Epithelial cell of prostate (primary cell): ENCODE data around the gene PCDHB6.
"Not testable (repeated sequence)": the region's sequence is repeated elsewhere in the genome, so short reads cannot be mapped to it uniquely, and the experiment has no call there.

Source experiments
- DNase-seq: peaks from one replicate; pipeline ENCODE4 v3.0.0-alpha.2; 2011; ENCODE audit warnings: low read depth, low spot score
- H3K27ac ChIP-seq: fragments of 450-650 bp; 2 replicates; pipeline ENCODE4 v1.5.1; 2017; ENCODE audit warnings: mild to moderate bottlenecking

Gene PCDHB6

GRCh38 chr5:141157356-141157755 is 7.5 kb downstream of the PCDHB6 start:
- DNase-seq = not testable (repeated sequence)

DNA sequence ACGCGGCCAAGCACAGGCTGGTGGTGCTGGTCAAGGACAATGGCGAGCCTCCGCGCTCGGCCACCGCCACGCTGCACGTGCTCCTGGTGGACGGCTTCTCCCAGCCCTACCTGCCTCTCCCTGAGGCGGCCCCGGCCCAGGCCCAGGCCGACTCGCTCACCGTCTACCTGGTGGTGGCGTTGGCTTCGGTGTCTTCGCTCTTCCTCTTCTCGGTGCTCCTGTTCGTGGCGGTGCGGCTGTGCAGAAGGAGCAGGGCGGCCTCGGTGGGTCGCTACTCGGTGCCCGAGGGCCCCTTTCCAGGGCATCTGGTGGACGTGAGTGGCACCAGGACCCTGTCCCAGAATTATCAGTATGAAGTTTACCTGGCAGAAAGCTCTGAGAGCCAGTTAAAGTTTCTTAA is 8.0 kb downstream of the PCDHB6 start:
- not testable (repeated sequence) for DNase-seq, H3K27ac ChIP-seq

More at GRCh38 chr5:141157356-141157755, 7.5 kb downstream of the PCDHB6 start:
- not testable (repeated sequence) for H3K27ac ChIP-seq

DNA sequence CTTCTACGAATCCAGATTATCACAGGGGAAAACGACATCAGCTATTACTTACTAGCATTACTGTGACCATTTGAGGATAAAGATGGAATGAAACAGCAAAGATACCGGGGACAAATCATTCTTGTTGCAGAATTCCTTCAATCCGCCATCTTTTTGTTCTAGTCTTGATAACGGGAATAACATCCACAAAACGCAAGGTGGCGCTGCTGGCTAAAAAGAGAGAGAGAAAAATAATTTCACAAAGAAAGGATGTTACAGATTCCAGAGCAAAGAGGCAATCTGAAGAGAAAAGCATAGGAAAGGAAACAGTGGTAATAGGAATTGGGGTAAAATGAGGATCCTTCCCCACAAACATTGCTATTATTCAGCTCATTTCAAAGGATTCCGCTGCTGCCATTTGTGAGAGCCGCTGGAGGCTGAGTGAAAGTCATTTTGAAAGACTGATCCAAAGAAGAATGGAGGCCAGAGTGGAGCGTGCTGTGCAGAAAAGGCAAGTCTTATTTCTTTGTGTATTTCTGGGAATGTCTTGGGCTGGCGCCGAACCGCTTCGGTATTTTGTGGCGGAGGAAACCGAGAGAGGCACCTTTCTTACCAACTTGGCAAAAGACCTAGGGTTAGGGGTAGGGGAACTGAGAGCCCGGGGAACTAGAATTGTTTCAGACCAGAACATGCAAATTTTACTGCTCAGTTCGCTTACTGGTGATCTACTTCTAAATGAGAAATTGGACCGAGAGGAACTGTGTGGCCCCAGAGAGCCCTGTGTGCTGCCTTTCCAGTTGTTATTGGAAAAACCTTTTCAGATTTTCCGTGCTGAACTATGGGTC is 22.7 kb downstream of the PCDHB6 start, which contains the start of gene PCDHB7:
PCDHB7 (plus strand) TSS at position 264 of the 824 bp plus-strand sequence; CDS start at position 456, 192 bp downstream.
- no peak within 1 kb of the TSS for H3K27ac ChIP-seq
- DNase-seq = no peak

GRCh38 chr5:141174291-141175104 is 24.6 kb downstream of the PCDHB6 start:
- H3K27ac ChIP-seq, DNase-seq: not testable (repeated sequence)

DNA sequence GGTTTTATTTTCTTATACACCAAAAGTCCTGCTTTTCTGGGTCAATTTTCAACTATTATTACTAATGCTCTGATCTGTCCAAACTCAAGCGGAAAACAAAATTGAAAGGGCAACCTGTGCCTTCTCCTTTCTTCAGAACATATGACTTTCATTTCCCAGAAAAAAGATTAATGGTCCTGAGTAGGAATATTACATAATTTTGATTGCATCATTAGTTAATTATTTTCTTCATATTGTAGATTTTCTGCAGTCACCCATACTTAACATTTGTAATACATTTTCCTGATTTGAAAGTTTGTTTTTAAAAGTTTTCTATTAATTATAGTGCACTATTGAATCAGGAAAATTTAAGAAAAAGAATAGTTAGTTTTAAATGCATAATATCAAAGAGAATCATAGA is 26.1 kb downstream of the PCDHB6 start:
- no peak overlapping the region for H3K27ac ChIP-seq
- DNase-seq = no peak

DNA sequence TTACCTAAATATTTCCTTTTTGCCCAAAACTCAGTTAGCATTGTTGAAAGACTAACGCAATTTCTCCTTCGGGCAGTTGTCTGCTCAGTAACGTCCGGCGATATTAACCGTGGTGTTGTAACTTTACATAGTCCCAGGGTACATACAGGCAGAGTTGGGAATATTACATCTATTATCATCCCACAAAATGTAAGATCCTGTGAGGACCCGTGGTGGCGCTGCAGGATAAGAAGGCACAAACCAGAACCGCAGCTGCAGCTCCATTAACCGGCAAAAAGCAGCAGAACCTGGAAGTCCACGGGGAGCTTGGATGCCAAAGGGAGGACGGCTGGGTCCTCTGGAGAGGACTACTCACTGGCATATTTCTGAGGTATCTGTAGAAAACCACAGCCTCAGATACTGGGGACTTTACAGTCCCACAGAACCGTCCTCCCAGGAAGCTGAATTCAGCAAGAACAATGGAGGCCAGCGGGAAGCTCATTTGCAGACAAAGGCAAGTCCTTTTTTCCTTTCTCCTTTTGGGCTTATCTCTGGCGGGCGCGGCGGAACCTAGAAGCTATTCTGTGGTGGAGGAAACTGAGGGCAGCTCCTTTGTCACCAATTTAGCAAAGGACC is 27.8 kb downstream of the PCDHB6 start, which contains the start of gene PCDHB8:
PCDHB8 (plus strand) TSS at position 214 of the 615 bp plus-strand sequence; CDS start at position 459, 245 bp downstream.
- DNase-seq, H3K27ac ChIP-seq: not testable (repeated sequence)

- H3K27ac ChIP-seq, DNase-seq: not testable (repeated sequence)
Observed at GRCh38 chr5:141179371-141179770, 29.5 kb downstream of the PCDHB6 start.

- not testable (repeated sequence) for H3K27ac ChIP-seq, DNase-seq
Observed at GRCh38 chr5:141179876-141180275, 30.0 kb downstream of the PCDHB6 start.

GRCh38 chr5:141180313-141180712 is 30.5 kb downstream of the PCDHB6 start:
- no peak overlapping the region for H3K27ac ChIP-seq
- DNase-seq = no peak

- H3K27ac ChIP-seq = no peak within 1 kb of the TSS
- DNase-seq = no peak
Observed at GRCh38 chr5:141182248-141182647, 32.4 kb downstream of the PCDHB6 start, which contains the start of gene PCDHB16. TSS of gene PCDHB16 (plus strand) at chr5:141182387. CDS start at chr5:141182560, 173 bp downstream.

DNA sequence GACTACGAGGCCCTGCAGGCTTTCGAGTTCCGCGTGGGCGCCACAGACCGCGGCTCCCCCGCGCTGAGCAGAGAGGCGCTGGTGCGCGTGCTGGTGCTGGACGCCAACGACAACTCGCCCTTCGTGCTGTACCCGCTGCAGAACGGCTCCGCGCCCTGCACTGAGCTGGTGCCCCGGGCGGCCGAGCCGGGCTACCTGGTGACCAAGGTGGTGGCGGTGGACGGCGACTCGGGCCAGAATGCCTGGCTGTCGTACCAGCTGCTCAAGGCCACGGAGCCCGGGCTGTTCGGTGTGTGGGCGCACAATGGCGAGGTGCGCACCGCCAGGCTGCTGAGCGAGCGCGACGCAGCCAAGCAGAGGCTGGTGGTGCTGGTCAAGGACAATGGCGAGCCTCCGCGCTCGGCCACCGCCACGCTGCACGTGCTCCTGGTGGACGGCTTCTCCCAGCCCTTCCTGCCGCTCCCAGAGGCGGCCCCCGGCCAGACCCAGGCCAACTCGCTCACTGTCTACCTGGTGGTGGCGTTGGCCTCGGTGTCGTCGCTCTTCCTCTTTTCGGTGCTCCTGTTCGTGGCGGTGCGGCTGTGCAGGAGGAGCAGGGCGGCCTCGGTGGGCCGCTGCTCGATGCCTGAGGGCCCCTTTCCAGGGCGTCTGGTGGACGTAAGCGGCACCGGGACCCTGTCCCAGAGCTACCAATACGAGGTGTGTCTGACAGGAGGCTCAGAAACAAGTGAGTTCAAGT is 34.4 kb downstream of the PCDHB6 start:
- not testable (repeated sequence) for H3K27ac ChIP-seq, DNase-seq

GRCh38 chr5:141186897-141187512 is 37.1 kb downstream of the PCDHB6 start, which contains the start of gene PCDHB9:
TSS of gene PCDHB9 (plus strand) at chr5:141187161. CDS start at chr5:141187319, 158 bp downstream.
- no peak for DNase-seq
- no peak within 1 kb of the TSS for H3K27ac ChIP-seq

- not testable (repeated sequence) for DNase-seq, H3K27ac ChIP-seq
Observed at GRCh38 chr5:141188682-141189081, 38.8 kb downstream of the PCDHB6 start.

- not testable (repeated sequence) for H3K27ac ChIP-seq, DNase-seq
Observed at GRCh38 chr5:141189131-141189530, 39.3 kb downstream of the PCDHB6 start.

- no peak for DNase-seq
- H3K27ac ChIP-seq = no peak within 1 kb of the TSS
Observed at GRCh38 chr5:141192110-141192725, 42.4 kb downstream of the PCDHB6 start, which contains the start of gene PCDHB10. TSS of gene PCDHB10 (plus strand) at chr5:141192353. CDS start at chr5:141192553, 200 bp downstream.

GRCh38 chr5:141194332-141194731 is 44.5 kb downstream of the PCDHB6 start:
- DNase-seq = not testable (repeated sequence)

DNA sequence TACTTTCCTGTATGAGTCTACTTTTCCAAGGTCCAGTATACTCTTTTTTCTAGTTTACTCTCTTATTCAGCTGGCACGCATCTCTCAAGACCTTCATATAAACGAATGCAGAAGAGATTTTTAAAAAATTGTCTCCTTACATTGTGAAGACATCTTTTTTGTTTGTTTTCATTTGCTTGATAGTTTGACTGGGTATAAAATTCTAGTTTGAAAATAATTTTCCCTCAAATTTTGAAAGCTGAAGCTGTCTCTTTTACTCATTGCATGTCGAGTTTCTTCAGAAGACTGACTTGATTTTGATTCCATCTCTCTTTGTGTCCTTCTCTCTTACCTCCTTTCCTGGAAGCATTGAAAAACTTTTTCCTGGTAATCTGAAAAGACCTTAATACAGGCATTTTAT is 46.5 kb downstream of the PCDHB6 start:
- DNase-seq = no peak
- no peak overlapping the region for H3K27ac ChIP-seq

More at GRCh38 chr5:141194332-141194731, 44.5 kb downstream of the PCDHB6 start:
- H3K27ac ChIP-seq = not testable (repeated sequence)
